HepG2 (cell line): Measurements from ENCODE around the gene TSEN54. TPM values are rescaled to one million over a fixed set of nuclear protein-coding genes. Genes with fewer than 3 reads are reported as not detected.

Experiments used
- AGO1 ChIP-seq: fragments of 200-400 bp; formaldehyde crosslinking; IDR thresholded peaks from 2 replicates; pipeline ENCODE4 v1.6.1; 2017; ENCODE audit warnings: mild to moderate bottlenecking, low read depth, low read length, moderate library complexity; ENCODE audit not compliant: poor library complexity, severe bottlenecking
- ELF4 ChIP-seq: sonication (generic); formaldehyde crosslinking; IDR thresholded peaks from 2 replicates; pipeline ENCODE4 v1.5.0; 2020; ENCODE audit warnings: missing genetic modification reagents, mild to moderate bottlenecking, moderate library complexity, borderline replicate concordance
- FIP1L1 ChIP-seq: fragments of 200-400 bp; formaldehyde crosslinking; IDR thresholded peaks from 2 replicates; pipeline ENCODE4 v1.6.1; 2018; ENCODE audit warnings: low read depth, mild to moderate bottlenecking, low read length, moderate library complexity, borderline replicate concordance; ENCODE audit not compliant: insufficient read depth
- HOXA7 ChIP-seq: sonication (generic); formaldehyde crosslinking; IDR thresholded peaks from 2 replicates; pipeline ENCODE4 v1.8.1; 2022; ENCODE audit warnings: mild to moderate bottlenecking, missing genetic modification reagents, moderate library complexity
- HOXD1 ChIP-seq: sonication (generic); formaldehyde crosslinking; IDR thresholded peaks from 2 replicates; pipeline ENCODE4 v1.5.0; 2020; ENCODE audit warnings: missing genetic modification reagents
- JDP2 ChIP-seq: sonication (generic); formaldehyde crosslinking; IDR thresholded peaks from 2 replicates; pipeline ENCODE4 v1.8.1; 2022; ENCODE audit warnings: missing genetic modification reagents, borderline replicate concordance
- SP140L ChIP-seq: sonication (generic); formaldehyde crosslinking; IDR thresholded peaks from 2 replicates; pipeline ENCODE4 v1.4.0; 2020; ENCODE audit warnings: missing genetic modification reagents, borderline replicate concordance
- TRIM24 ChIP-seq: sonication (generic); formaldehyde crosslinking; IDR thresholded peaks from 2 replicates; pipeline ENCODE4 v1.8.0; 2022; ENCODE audit warnings: mild to moderate bottlenecking, missing genetic modification reagents
- ZBTB7A ChIP-seq: sonication (generic); formaldehyde crosslinking; IDR thresholded peaks from 2 replicates; pipeline ENCODE4 v1.8.0; 2022; ENCODE audit warnings: mild to moderate bottlenecking, missing genetic modification reagents
- ZNF224 ChIP-seq: sonication (generic); formaldehyde crosslinking; IDR thresholded peaks from 2 replicates; pipeline ENCODE4 v1.5.0; 2020; ENCODE audit warnings: mild to moderate bottlenecking, missing genetic modification reagents
- ZNF703 ChIP-seq: sonication (generic); formaldehyde crosslinking; IDR thresholded peaks from 2 replicates; pipeline ENCODE4 v1.5.1; 2020; ENCODE audit warnings: missing genetic modification reagents, mild to moderate bottlenecking, moderate library complexity, borderline replicate concordance
- polyA plus RNA-seq, 8 experiments: library from polyadenylated mRNA; depleted of rRNA in 3 of 8; stranded (reverse) in 7 of 8; unstranded in 1 of 8; fragments of >200 nt; fragmentation: Illumina TruSeq in 4 of 8; extraction: Trizol in 4 of 8; gene quantifications; 2 replicates each; pipeline versions ENCODE4 v1.2.1 to v1.2.3, GENCODE V29; 2011 to 2016; ENCODE audit warnings: low read depth in 4 of 8, missing spikeins in 1 of 8, mixed read lengths in 1 of 8; ENCODE audit not compliant: insufficient read depth in 1 of 8
- total RNA-seq, 5 experiments: library from RNA; depleted of rRNA; stranded (reverse); fragments of >200 nt; fragmentation: Illumina TruSeq; extraction: Trizol; gene quantifications; 2 replicates each; pipeline ENCODE4 v1.2.3, GENCODE V29; 2016; ENCODE audit warnings: low read depth in 1 of 5
- TF ChIP-seq, protein P1 (sequence below): sonication (generic); formaldehyde crosslinking; IDR thresholded peaks from 2 replicates; pipeline ENCODE4 v1.8.0; 2022; ENCODE audit warnings: missing genetic modification reagents, low read depth, mild to moderate bottlenecking, borderline replicate concordance

Gene TSEN54
- total and polyA plus RNA-seq, 2 of the 13 experiments (the other 11 are each of a cell fraction or from before 2014, with no cell fraction given), result 62.9 to 63.3 TPM

DNA sequence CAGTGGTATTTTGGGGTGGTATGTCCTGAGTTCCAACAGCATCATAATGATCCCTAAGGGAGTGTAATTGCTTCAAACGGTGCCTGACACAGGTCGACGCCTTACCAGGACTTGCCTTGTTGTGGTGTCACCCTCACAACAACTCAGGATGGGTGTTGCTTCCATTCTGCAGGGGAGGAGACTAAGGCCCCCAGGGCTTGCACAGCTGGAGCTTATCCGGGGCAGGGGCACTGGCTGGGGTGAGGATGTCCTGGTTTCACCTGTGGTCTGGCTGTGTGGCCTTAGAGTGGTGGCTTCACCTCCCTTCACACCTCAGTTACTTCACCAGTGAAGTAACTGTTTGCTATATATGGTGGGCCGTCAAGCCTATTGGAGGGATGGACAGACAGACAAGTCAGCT, 32.5 kb downstream of the TSEN54 start (continued):
- TF ChIP-seq FIP1L1, result no peak
- TF ChIP-seq, protein P1, sequence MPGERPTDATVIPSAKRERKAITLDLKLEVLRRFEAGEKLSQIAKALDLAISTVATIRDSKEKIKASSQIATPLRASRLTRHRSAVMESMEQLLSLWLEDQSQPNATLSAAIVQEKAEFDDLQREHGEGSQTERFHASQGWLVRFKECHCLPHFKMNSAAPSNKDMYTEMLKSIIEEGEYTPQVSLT (CRISPR knock-in tag), result no peak
- no peak for TF ChIP-seq ZNF703 (CRISPR knock-in tag)
- 0 out of 2 replicates have a peak, but pooled peaks have one; percentile 9 for TF ChIP-seq ZNF224
- TF ChIP-seq TRIM24 (CRISPR knock-in tag), result no peak
- TF ChIP-seq AGO1, result no peak
- TF ChIP-seq HOXD1 (CRISPR knock-in tag), result peak; percentile 5; the same call in 1 of the 2 replicates
- no peak for TF ChIP-seq HOXA7 (CRISPR knock-in tag)
- TF ChIP-seq ZBTB7A (CRISPR knock-in tag), result no peak
- TF ChIP-seq SP140L (CRISPR knock-in tag), result no peak
- no peak for TF ChIP-seq JDP2 (CRISPR knock-in tag)
- TF ChIP-seq ELF4, result no peak
